Body of pancreas (tissue), 4 donors: ENCODE results near the gene DGKQ. TPM values are rescaled to one million over a fixed set of nuclear protein-coding genes. Genes with fewer than 3 reads are reported as not detected.

Source experiments
- ATAC-seq: fragments of 150-250 bp; one replicate; pipeline ENCODE4 v1.9.1; 2016
- DNase-seq, 4 donors: peaks; one replicate each; pipeline ENCODE4 v3.0.0-alpha.2; 2019
- H3K27ac ChIP-seq, 4 donors: fragments of 200-600 bp; sonication (generic); 1 replicate in 3 of 4; 2 replicates in 1 of 4; pipeline versions ENCODE4 v1.5.1 to v1.6.1; 2016 to 2019; ENCODE audit warnings: mild to moderate bottlenecking in 1 of 4, mixed read lengths in 1 of 4, moderate library complexity in 1 of 4
- H3K27me3 ChIP-seq, 2 donors: fragments of 200-600 bp; sonication (generic); one replicate each; pipeline ENCODE4 v1.6.0; 2016; ENCODE audit warnings: mild to moderate bottlenecking in 1 of 2
- H3K36me3 ChIP-seq, 2 donors: fragments of 200-600 bp; sonication (generic); replicated peaks in 1 of 2; 2 replicates each; pipeline ENCODE4 v1.5.1; 2016; ENCODE audit warnings: low read depth in 2 of 2; ENCODE audit not compliant: insufficient read depth in 1 of 2
- H3K4me1 ChIP-seq: fragments of 200-600 bp; sonication (generic); one replicate; pipeline ENCODE4 v1.6.0; 2016
- H3K4me3 ChIP-seq, 2 donors: fragments of 200-600 bp; sonication (generic); 1 replicate in 1 of 2; 2 replicates in 1 of 2; pipeline ENCODE4 v1.5.1; 2016 to 2019
- H3K9me3 ChIP-seq, 3 donors: fragments of 200-600 bp; sonication (generic); 1 replicate in 2 of 3; 2 replicates in 1 of 3; pipeline ENCODE4 v1.5.1; 2016
- CTCF ChIP-seq, 7 experiments: fragments of 450-650 bp in 4 of 7; fragments of 200-600 bp in 3 of 7; sonication (generic) in 3 of 7; IDR thresholded peaks; one replicate each; pipeline ENCODE4 v1.5.1; 2016 to 2019; ENCODE audit warnings: antibody characterized with exemption in 7 of 7
- POLR2A ChIP-seq, 3 donors: fragments of 450-650 bp; IDR thresholded peaks; one replicate each; pipeline ENCODE4 v1.6.1; 2016; ENCODE audit warnings: antibody characterized with exemption in 3 of 3, mild to moderate bottlenecking in 2 of 3
- WGBS, 2 donors: methylation state at CpG; one replicate each; pipeline ENCODE4 v1.1.5; 2017; 5-methylcytosine and 5-hydroxymethylcytosine counted together
- intact Hi-C: fragments of 100-400 bp; cut with DNase I; formaldehyde crosslinking; loops from one replicate; pipeline ENCODE4 v1.15.1; 2023
- total RNA-seq, 2 donors: library from RNA; depleted of rRNA; stranded (reverse); fragments of >200 nt; gene quantifications; one replicate each; pipeline ENCODE4 v1.1.0, GENCODE V29; 2016

DGKQ gene
- total RNA-seq, 2 donors from 2014 or later, result 13.2 to 17.5 TPM

- intact Hi-C loops, result no loop called here
- no peak for ATAC-seq
- WGBS, 2 donors, result 53 to 89% methylated on average over 3 to 22 of the region's 23 CpGs
- Histone ChIP-seq H3K27me3 (no peaks in the 10 kb centered on the region), H3K9me3 (no peaks in the 10 kb centered on the region), H3K4me1 (peaks cover 33% of the 10 kb centered on the region), H3K4me3 (no peak overlapping the region), H3K27ac (no peak overlapping the region), H3K36me3 (no peaks in the 10 kb centered on the region)
- TF ChIP-seq CTCF (IDR thresholded peaks at IDR 0.05), result no peak
- TF ChIP-seq POLR2A (IDR thresholded peaks at IDR 0.05), result no peak
- DNase-seq, result peak; percentile 42 to 81 (median 62)
These were observed 4.6 kb downstream of the DGKQ start for GRCh38 chr4:968621-969394.

GRCh38 chr4:968221-968620 lies 5.1 kb downstream of the DGKQ start:
- Histone ChIP-seq H3K27me3 (no peaks in the 10 kb centered on the region), H3K36me3 (no peaks in the 10 kb centered on the region), H3K9me3 (no peaks in the 10 kb centered on the region), H3K4me3 (no peak overlapping the region), H3K4me1 (peaks cover 30% of the 10 kb centered on the region), H3K27ac (no peak overlapping the region)
- WGBS, 2 donors, result 11% methylated on average over 5 of the region's 24 CpGs; no CpG with 5 or more reads in 1 of the 2 donors
- ATAC-seq, result no peak
- DNase-seq, result no peak
- intact Hi-C loops, result no loop called here
- TF ChIP-seq CTCF (IDR thresholded peaks at IDR 0.05) (no peak), POLR2A (IDR thresholded peaks at IDR 0.05) (no peak)

- no peak overlapping the region for H3K4me3 ChIP-seq
- peaks cover 24% of the 10 kb centered on the region for H3K4me1 ChIP-seq
- H3K27me3 ChIP-seq, result no peaks in the 10 kb centered on the region
These were observed 6.0 kb downstream of the DGKQ start for GRCh38 chr4:967113-968104.

More at GRCh38 chr4:967113-968104, 6.0 kb downstream of the DGKQ start:
- Histone ChIP-seq H3K36me3 (no peaks in the 10 kb centered on the region), H3K9me3 (no peaks in the 10 kb centered on the region), H3K27ac (no peak overlapping the region)
- WGBS, 2 donors, result 74 to 77% methylated on average over 27 to 50 of the region's 76 CpGs
- ATAC-seq (no peak), DNase-seq (no peak)
- TF ChIP-seq POLR2A (IDR thresholded peaks at IDR 0.05), result no peak
- no peak for TF ChIP-seq CTCF (IDR thresholded peaks at IDR 0.05)
- intact Hi-C loops, result no loop called here
